H1 (cell line): ENCODE data around the gene VPS54. TPM values are rescaled to one million over a fixed set of nuclear protein-coding genes. Genes with fewer than 3 reads are reported as not detected.

Experiments
- POLR2AphosphoS5 ChIP-seq: IDR thresholded peaks from 2 replicates; pipeline ENCODE4 v1.6.1; 2011; ENCODE audit warnings: low read depth, low read length
- SP1 ChIP-seq: IDR thresholded peaks from 2 replicates; pipeline ENCODE4 v1.6.1; 2011; ENCODE audit warnings: low read depth, low read length
- TAF7 ChIP-seq: optimal IDR thresholded peaks from 2 replicates; pipeline ENCODE3; 2011; ENCODE audit warnings: low read depth, mild to moderate bottlenecking, inconsistent platforms, low read length, moderate library complexity, borderline replicate concordance
- polyA plus RNA-seq, 7 experiments: library from polyadenylated mRNA; depleted of rRNA in 3 of 7; stranded (reverse) in 5 of 7; unstranded in 2 of 7; fragments of >200 nt in 5 of 7; fragments of 200-250 nt in 2 of 7; gene quantifications; 1 replicate in 5 of 7; 2 replicates in 1 of 7; 4 replicates in 1 of 7; pipeline versions ENCODE4 v1.2.1 to v1.2.3, GENCODE V29; 2011 to 2013; ENCODE audit warnings: missing spikeins in 2 of 7, mixed read lengths in 2 of 7
- total RNA-seq: library from RNA; stranded (reverse); fragmentation: NEBNext Ultra II Directional; extraction: Animal tissue kit (Norgen Biotek cat#: 25700); gene quantifications from 2 replicates; pipeline ENCODE4 v1.2.1, GENCODE V29; 2021
- TF ChIP-seq, protein P1 (sequence below): fragments of 300-600 bp; sonication (generic); IDR thresholded peaks from 2 replicates; pipeline ENCODE4 v1.7.1; 2012; ENCODE audit warnings: low read length, moderate library complexity, mild to moderate bottlenecking, inconsistent platforms; ENCODE audit not compliant: insufficient replicate concordance

VPS54 gene
- total and polyA plus RNA-seq, 2 of the 8 experiments (the other 6 are each of a cell fraction or from before 2014, with no cell fraction given) = 3.6 to 13.2 TPM

- TF ChIP-seq, protein P1, sequence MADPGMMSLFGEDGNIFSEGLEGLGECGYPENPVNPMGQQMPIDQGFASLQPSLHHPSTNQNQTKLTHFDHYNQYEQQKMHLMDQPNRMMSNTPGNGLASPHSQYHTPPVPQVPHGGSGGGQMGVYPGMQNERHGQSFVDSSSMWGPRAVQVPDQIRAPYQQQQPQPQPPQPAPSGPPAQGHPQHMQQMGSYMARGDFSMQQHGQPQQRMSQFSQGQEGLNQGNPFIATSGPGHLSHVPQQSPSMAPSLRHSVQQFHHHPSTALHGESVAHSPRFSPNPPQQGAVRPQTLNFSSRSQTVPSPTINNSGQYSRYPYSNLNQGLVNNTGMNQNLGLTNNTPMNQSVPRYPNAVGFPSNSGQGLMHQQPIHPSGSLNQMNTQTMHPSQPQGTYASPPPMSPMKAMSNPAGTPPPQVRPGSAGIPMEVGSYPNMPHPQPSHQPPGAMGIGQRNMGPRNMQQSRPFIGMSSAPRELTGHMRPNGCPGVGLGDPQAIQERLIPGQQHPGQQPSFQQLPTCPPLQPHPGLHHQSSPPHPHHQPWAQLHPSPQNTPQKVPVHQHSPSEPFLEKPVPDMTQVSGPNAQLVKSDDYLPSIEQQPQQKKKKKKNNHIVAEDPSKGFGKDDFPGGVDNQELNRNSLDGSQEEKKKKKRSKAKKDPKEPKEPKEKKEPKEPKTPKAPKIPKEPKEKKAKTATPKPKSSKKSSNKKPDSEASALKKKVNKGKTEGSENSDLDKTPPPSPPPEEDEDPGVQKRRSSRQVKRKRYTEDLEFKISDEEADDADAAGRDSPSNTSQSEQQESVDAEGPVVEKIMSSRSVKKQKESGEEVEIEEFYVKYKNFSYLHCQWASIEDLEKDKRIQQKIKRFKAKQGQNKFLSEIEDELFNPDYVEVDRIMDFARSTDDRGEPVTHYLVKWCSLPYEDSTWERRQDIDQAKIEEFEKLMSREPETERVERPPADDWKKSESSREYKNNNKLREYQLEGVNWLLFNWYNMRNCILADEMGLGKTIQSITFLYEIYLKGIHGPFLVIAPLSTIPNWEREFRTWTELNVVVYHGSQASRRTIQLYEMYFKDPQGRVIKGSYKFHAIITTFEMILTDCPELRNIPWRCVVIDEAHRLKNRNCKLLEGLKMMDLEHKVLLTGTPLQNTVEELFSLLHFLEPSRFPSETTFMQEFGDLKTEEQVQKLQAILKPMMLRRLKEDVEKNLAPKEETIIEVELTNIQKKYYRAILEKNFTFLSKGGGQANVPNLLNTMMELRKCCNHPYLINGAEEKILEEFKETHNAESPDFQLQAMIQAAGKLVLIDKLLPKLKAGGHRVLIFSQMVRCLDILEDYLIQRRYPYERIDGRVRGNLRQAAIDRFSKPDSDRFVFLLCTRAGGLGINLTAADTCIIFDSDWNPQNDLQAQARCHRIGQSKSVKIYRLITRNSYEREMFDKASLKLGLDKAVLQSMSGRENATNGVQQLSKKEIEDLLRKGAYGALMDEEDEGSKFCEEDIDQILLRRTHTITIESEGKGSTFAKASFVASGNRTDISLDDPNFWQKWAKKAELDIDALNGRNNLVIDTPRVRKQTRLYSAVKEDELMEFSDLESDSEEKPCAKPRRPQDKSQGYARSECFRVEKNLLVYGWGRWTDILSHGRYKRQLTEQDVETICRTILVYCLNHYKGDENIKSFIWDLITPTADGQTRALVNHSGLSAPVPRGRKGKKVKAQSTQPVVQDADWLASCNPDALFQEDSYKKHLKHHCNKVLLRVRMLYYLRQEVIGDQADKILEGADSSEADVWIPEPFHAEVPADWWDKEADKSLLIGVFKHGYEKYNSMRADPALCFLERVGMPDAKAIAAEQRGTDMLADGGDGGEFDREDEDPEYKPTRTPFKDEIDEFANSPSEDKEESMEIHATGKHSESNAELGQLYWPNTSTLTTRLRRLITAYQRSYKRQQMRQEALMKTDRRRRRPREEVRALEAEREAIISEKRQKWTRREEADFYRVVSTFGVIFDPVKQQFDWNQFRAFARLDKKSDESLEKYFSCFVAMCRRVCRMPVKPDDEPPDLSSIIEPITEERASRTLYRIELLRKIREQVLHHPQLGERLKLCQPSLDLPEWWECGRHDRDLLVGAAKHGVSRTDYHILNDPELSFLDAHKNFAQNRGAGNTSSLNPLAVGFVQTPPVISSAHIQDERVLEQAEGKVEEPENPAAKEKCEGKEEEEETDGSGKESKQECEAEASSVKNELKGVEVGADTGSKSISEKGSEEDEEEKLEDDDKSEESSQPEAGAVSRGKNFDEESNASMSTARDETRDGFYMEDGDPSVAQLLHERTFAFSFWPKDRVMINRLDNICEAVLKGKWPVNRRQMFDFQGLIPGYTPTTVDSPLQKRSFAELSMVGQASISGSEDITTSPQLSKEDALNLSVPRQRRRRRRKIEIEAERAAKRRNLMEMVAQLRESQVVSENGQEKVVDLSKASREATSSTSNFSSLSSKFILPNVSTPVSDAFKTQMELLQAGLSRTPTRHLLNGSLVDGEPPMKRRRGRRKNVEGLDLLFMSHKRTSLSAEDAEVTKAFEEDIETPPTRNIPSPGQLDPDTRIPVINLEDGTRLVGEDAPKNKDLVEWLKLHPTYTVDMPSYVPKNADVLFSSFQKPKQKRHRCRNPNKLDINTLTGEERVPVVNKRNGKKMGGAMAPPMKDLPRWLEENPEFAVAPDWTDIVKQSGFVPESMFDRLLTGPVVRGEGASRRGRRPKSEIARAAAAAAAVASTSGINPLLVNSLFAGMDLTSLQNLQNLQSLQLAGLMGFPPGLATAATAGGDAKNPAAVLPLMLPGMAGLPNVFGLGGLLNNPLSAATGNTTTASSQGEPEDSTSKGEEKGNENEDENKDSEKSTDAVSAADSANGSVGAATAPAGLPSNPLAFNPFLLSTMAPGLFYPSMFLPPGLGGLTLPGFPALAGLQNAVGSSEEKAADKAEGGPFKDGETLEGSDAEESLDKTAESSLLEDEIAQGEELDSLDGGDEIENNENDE = peak; percentile 65
- TF ChIP-seq TAF7 = peak; percentile 78
- TF ChIP-seq SP1 = 0 out of 2 replicates have a peak, but pooled peaks have one; percentile 9
- TF ChIP-seq POLR2AphosphoS5 = peak; percentile 83
Observed at GRCh38 chr2:63849381-63850203, 169.6 kb downstream of the VPS54 start (continued).
